ENCODE results near the gene NTMT1.
"Not testable (repeated sequence)": the region's sequence is repeated elsewhere in the genome, so short reads cannot be mapped to it uniquely, and the experiment has no call there.

The NTMT1 gene

DNA sequence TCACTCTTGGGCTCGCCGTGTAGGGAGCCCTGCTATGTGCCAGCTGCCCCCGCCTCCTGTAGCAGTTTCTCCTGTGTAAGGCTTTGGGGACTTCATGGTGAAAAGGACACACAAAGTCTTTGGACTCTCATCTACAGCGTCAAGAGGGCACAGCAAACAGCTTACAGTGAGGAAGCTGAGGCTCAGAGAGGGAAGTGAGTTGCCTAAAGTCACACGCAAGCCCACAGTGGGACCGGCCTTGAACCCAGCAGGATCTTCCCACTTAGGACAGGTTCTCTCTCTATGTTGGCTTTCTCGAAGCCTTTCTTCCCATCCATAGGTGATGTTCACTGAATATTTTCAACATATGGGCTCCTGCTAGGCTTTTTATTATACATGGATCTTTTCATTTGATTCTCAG is 29.7 kb downstream of the NTMT1 start:
- no peak for DNase-seq

DNA sequence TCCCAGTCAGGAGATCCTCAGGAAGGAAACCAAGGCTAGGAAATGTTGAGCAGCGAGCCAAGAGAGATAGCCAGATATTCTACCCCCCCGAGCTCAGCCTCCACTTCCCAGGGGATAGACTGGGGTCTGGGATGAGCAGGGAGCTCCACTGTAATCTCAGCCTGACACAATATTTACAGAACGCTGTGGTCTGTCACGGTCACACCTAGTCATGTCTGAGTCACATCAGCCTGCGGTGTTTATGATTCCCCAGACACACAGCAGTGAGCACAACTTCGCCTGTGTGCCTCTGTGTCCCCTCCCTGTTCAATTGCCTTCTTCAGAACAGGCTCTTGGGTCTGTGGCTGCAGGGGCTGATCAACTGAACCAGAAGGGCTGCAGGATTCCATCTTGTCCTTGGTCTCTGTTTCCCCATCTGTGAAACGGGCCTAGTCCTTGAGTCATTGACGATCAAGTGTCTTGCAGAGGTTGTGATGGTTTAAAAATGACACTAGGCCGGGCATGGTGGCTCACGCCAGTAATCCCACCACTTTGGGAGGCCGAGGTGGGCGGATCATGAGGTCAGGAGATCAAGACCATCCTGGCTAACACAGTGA is 30.9 kb downstream of the NTMT1 start:
- no peak for DNase-seq

DNA sequence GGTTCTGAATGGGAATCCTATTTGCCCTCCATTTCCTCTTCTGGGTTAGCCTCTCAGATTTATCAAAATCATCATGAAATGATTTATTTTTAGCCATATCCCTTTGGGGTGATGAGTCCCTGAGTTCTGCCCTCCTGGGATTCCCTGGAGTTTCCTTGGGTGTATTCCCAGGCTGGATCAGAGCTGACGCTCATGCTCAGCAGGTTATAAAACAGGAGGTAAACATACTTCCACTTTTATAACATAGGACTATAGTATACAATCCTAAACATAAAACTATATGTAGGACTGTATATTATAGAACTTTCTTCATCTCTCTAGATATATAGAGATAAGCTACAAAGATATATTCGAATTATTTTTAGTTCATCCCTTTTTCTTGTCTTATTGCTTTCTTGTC is 35.1 kb downstream of the NTMT1 start:
- no peak for DNase-seq

DNA sequence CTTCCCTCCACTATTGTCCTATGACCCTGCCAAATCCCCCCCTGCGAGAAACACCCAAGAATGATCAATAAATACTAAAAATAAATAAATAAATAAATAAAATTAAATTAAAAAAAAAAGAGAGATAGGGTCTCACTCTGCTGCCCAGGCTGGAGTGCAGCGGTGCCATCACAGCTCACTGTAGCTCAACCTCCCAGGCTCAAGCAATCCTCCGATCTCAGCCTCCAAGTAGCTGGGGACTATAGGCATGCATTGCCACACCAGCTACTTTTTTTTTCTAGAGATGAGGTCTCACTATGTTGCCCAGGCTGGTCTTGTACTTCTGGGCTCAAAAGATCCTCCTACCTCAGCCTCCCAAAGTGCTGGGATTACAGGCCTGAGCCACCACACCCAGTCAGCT is 36.3 kb downstream of the NTMT1 start:
- not testable (repeated sequence) for DNase-seq

DNA sequence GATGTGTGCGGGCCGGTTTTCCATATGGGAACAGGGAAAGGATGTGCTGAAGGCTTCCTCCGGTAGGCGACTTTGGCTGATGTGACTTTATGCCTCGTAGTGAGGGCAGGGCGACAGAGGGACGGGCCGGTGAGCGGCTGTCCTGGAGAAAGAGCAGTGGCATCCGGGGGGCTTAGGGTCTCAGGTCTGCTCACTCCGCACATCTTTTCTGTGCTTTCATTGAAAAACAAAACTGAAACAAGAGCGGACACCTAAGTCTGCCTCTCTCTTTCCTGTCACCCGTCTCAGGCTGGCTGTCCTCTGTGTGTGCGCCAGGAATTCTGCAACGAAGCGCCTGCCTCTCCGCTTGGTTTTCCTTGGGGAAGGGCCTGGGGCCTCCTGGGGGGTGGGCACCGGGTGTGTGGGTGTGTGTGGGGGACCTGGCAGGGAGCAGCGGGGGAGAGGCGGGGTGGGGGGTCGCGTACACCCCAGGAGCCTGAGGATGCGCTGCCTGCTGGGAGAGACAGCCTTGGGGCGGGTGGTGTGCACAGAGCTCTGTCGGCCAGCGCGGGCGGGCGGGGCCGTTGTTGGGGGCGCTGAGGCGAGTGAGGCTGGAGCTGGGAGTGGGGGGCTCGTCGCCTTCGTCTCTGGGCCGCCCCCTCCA is 38.9 kb downstream of the NTMT1 start:
- DNase-seq = no peak

DNA sequence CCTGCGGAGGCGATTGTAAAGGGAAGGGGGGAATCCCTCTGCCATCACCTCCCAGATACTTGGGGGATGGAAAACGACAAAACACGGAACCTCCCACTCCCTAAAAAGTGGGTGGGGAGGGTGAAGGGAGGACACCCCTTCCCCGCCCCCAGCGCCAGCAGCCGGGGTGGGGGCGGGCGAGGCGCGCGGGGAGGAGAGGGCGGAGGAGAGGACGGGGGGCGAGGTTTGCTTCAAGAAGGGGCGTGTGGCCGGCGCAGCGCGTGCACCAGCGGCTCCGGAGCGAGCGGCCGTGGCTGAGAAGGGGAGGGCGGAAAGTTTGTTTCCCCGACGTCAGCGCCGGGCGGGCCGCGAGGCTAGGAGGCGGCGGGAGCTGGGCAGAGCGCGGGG is 39.4 kb downstream of the NTMT1 start, which contains the start of gene PRRX2:
Gene PRRX2, plus strand, starts transcription at position 259 of the 387 bp plus-strand sequence. CDS start 221 bp downstream, outside the sequence.
- no peak for DNase-seq

DNA sequence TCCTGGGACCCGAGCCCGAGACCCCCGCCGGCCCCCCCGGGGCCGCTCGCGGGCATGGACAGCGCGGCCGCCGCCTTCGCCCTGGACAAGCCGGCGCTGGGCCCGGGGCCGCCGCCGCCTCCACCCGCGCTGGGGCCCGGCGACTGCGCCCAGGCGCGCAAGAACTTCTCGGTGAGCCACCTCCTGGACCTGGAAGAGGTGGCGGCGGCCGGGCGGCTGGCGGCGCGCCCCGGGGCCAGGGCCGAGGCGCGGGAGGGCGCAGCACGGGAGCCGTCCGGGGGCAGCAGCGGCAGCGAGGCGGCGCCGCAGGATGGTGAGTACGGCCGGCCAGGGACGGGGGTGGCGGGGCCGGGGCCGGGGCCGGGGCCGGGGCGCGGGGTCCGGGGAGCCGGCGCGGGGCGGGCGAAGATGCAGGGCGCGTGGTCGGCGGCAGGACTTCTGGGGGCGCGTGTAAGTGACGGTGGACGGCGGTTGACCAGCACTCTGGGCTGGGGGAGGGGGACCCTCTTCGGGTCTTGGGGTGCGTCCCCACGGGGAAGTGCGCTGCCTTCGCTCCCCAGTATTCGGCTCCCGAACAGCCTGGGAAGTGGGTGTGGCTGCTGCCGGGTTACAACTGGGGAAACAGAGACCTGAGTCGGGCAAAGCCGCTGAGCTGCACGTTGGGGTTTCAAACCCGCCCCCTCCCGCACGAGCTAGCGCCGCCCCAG is 40.0 kb downstream of the NTMT1 start:
- DNase-seq = no peak

DNA sequence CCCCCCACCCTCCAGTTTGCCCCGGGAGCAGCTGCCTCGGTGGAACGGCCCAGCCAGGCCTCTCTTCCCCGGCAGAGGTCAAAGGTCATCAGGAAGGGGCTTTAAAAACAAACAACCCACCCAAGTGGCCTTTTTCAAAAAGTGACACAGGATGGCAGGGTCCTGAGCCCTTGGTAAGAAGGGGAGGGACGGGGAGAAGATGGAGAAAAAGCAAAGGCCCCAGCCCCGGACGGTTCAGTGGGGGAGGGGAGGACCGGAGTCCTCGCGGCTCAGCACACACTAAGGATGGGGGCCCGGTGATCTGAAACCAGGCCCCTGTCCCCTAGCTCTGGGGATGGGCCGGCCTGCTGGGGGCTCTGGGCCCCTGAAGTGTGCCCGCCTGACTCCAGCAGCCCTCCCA is 40.6 kb downstream of the NTMT1 start:
- no peak for DNase-seq

DNA sequence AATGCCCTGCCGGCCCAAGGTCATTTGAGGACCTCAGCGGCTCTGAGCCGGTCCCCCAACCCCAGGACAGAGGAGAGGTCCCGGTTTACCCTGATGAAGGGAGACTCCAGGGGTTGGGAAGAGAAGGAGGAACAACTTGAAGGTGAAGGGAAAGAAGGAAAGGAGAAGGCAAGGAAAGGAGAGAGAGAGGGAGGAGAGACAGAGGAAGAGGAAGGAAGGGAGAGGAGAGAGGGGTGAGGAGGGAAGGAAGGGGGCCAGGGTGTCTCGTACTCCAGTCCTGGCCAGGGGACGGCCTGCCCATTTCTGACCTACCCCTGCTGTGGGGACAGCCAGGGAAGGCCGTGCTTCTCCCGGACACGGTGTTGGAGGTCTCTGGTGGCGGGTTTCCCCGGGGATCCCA is 41.4 kb downstream of the NTMT1 start:
- DNase-seq = no peak

DNA sequence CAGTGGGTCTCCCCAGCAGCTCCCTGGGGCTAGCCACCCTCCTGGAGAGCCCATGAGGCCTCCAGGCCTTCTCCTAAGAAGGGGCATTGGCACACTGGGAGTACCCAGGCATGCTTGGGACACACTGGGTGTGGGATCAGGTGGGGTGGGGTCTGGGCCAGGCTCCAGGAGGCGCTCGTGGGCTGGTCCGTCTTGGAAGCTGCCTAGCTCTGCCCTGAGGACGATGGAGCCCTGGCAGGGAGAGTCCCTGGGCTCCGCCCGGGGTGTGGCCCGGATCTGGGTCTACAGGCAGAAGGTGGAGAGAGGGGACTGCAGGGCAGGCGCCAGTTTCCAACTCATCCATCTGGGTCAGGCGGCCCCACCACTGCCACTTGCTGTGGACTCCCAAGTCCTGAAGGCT is 41.9 kb downstream of the NTMT1 start:
- no peak for DNase-seq

DNA sequence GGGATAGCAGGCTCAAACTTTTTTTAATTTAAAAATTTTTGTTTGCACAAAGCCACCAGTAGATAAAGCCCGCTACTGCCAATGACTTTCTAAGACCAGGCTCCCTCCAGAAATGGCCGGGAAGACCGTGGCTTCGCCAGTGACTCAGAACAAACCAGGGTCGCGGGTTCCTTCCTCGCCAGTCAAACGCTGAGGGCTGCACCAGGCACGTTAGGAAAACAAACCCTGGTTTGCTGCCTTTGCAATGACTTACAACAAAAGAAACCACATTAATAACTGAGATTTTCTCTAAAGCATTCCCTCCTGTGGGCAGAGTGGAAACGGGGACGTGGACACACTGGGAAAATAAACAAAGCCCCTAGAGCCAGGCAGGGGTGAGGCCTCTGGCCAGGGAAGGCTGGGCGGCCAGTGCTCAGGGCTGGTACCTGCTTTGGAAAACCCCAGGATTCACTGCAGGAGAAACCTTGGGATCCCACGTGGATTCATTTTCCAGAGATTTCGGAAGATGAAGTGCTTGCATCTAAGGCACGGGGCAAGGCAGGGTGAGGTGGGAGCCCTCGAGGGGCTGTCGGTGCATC is 43.3 kb downstream of the NTMT1 start:
- no peak for DNase-seq

DNA sequence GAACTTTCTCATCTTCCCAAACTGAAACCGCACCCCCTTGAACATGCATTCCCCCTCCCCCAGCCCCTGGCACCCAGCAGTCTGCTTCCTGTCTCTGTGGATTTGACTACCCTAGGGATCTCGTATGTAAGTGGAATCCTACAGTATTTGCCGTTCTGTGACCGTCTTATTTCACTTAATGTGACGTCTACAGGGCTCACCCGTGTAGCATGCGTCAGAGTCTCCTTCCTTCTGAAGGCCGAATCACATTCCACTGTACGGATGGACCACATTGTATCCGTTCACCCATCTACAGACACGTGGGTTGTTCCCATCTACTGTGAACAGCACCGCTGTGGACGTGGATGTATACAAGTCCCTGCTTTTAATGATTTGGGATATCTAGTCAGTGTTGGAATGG is 44.0 kb downstream of the NTMT1 start:
- DNase-seq = no peak

DNA sequence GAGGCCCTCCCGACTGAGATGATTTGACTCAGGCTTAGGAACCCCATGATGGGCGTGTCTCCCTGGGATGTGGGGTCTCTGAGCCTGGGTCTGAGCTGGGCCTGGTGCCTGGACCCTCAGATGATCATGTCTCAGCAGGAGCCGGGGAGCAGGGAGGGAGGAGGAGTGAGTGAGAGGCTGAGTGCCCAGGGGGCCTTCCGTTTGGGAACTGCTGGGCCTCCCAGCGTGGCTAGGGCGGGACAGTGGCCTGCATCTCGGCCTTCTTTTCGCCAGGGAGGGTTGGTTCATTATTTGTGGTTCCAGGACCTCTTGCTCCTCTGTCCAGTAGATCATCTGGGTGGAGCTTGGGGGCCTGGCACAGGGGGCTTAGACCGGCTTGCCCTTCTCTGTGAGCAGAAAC is 45.1 kb downstream of the NTMT1 start:
- DNase-seq = no peak

DNA sequence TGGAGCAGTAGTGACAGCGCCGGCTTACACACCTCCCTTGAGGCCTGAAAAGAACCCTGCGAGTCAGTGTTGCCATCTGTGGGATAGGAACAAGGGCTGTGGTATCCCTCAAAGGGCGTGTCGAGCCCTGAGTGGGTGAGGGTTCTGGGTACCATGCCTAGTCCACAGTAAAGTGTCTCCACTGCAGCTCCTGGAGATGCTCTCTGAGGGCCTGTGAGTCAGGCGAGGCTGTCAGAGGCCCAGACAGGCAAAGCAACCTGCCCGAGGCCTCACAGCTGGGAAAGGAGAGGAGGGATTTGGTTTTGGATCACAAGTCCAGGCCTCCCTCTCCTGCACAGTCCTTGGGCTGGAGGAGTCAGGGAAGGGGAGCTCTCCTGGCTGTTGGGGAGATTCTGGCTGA is 45.6 kb downstream of the NTMT1 start:
- DNase-seq = no peak

DNA sequence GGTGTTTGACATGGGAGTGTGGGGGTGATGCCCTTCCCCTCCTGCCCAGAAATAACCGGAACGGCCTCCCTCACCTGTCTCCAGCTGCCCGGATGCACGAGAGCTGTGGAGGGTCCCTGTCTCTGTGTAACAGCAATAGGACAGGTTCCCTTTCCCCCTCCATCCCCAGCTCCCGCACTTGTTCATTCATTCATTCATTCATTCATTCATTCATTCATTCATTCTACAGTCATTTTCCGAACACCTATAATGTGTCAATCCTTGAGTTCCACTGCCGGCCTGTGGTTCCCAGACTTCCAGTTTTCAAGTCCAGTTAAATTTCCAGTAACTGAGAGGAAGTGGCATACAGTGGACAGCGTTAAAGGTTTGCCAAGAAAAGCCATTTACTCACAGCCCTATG is 46.7 kb downstream of the NTMT1 start:
- no peak for DNase-seq

DNA sequence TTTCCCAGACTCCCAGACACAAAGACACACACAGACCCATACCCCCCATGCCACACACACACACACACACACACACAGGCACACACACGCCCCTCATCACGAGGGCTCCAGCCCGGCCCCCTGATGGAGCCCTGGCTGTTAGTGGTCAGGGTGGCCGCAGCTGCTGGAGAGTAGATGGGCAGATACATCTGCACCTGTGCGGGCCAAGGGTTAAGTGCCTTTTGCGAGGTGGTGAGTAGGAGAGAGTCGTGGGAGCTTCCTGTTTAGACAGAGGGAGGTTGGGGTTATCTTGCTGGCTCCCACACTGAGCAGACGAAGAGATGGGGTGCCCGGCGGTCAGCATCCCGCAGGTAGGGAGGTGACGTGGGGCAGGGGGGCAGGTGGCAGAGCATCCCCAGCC is 47.6 kb downstream of the NTMT1 start:
- DNase-seq = no peak

DNA sequence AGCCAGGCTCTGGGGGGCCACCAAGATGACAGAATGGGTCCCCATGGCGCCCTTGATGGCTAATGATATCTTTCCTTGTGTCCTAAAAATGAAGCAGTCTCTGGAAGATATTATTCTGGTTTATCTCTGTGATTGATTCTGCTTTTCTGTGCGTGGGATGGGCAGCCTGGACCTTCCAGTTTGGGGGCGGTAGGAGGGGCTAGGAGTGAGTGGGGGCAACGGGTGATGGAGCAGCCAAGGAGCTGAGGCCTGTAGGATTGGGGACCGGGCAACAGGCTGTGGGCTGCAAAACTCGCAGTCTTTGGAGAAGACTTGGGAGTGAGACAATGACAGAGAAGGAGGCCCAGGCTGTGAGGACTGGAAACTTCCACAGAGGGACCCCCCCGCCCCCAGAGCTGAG is 48.3 kb downstream of the NTMT1 start:
- DNase-seq = no peak

DNA sequence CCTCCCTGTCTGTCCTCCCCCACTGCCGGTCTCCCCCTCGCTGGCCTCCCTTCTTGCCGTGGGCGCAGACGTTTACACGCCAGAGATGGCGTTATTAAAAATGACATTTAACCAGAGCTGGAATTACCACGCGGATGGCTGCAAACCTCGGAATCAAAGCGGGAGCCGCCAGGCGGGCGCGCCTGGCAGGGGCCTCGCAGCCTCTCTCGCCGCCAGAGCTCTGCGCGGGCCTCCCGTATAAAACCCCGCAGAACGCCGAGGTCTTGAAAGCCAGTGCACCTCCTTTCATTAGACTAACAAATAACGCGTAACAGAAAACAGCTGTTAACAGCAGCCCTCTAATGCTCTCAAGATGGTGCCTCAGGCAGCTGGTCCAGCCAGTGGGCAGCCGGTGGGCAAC is 49.7 kb downstream of the NTMT1 start:
- peak in 1 of 2 experiments; percentile 22 for DNase-seq

DNA sequence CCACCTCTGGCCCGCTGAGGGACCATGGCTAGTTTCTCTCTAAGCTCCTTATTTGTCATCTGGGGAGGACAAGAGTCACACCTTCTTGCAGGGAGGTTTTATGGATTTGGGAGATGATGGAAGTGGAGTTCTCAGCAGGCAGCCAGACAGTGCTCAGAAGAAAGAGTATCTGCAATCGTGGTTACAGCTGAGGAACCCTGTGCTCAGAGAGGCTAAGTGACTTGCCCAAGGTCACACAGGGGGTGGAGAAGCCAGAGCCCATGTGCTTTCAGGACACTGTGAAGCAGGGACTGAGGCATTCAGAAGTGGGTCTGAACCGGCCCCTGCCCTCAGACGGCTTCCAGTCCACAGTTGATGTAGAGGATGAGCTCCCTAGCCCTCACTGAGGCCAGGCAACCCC is 50.3 kb downstream of the NTMT1 start:
- no peak for DNase-seq

DNA sequence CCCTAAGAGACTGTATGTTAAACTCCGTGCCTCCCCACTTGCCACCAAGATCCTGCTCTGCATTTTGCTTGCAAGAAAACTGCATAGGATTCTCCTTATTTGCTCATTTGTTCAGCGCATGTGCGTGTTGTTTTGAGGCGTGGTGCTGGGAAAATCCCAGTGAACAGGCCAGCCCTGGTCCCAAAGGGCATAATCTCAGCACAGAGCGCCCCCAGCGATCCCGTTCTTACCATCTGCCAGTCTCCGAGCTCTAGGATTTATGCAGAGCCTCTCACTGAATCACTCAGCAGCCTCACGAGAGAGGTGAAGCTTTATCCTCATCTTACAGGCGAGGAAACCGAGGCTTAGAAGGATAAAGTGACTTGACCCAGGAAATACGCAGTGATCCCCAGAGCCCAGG is 51.0 kb downstream of the NTMT1 start:
- peak; percentile 90 to 93 for DNase-seq

DNA sequence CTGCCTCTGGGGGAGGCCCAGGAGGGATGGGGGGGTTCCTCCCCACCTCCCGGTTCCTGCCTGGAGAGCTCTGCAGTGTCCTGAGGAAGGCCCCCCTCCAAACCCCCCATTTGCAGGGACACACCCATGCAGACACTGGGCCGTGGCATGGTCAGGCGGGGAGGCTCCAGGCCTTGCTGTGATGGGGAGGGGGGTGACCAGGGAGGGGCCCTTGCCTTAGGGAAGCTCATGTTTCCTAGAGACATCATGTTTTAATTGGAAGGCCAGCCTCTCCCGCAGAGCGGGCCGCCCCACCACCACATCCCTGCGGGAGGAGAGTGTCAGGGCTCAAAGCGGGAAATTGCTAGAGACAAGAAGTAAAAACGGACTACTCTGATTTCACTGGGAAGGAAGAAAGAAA is 51.5 kb downstream of the NTMT1 start:
- DNase-seq = no peak

DNA sequence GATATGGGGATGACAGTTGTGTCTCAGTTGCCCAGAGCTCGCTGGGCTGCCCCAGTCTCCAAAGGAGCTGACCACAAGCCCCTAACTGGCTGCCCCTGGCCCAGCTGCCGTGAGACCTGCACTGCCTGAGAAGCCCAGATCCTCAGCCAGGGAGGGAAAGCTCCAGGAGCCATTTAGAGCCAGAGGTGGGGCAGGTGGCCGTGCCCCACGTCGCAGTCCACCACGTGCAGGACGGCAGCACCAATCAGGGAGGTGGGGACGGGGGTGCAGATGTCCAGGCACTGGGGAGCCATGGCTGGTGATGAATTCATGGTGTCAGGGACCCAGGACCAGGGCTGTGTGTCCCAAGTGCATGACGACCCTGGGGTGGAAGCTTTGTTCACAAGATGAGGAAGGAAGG is 52.9 kb downstream of the NTMT1 start:
- no peak for DNase-seq

DNA sequence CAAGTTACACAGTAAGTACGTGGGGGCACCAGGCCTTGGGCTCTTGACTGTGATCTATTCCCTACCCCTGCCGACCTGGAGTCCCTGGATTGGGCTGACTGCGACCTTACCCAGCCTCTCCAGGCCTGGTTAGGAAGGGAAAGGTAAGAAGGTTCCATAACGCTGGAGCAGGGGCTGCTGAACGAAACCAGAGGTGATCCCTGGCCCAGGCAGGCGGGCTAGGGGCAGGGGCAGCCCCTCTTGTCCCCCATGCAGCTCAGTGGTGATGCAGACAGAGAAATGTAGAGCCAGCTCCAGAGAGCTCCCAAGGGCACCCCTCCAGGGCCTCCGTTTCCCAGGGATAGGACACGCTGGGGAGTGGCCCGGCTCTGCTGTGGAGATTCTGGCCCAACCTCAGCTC is 53.6 kb downstream of the NTMT1 start:
- no peak for DNase-seq

DNA sequence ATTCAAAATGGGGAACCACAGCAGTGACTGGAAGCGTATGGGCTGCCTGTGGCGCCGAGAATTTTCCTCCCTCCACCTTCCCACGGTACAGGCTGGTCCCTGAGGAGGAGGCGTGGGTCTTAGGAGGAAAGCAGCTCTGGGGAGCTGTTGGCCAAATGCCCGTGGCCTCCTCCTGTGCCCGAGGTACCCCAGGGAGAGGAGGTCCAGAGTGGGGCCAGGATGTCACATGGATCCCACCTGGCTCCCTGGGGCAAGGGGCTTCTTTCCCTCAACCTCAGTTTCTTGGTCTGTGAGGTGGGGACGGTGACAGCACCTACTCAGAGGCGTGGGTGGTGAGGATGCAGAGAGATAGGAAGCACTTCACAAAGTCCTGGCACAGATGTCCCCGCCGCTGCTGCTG is 56.0 kb downstream of the NTMT1 start:
- DNase-seq = no peak

All from NCI-H524 (cell line).